HG03039 (cell line): ENCODE results near the gene RASGRP4.
"Not testable (repeated sequence)": the region's sequence is repeated elsewhere in the genome, so short reads cannot be mapped to it uniquely, and the experiment has no call there.

Experiments used
- ATAC-seq: cut with Tn5 transposase; IDR thresholded peaks from one replicate; pipeline ENCODE4 v1.9.1; 2021; ENCODE audit warnings: mild to moderate bottlenecking, moderate library complexity; ENCODE audit not compliant: unreplicated experiment

The RASGRP4 gene

GRCh38 chr19:38448225-38448624, 22.2 kb upstream of the RASGRP4 start:
- ATAC-seq, result no peak

- no peak for ATAC-seq
Observed at GRCh38 chr19:38445362-38445761, 19.3 kb upstream of the RASGRP4 start.

GRCh38 chr19:38444026-38444425, 18.0 kb upstream of the RASGRP4 start:
- ATAC-seq, result no peak

GRCh38 chr19:38443458-38443999, 17.5 kb upstream of the RASGRP4 start:
- no peak for ATAC-seq

GRCh38 chr19:38442736-38443135, 16.7 kb upstream of the RASGRP4 start:
- no peak for ATAC-seq

GRCh38 chr19:38441657-38442348, 15.8 kb upstream of the RASGRP4 start:
- ATAC-seq, result no peak

GRCh38 chr19:38440592-38440991, 14.6 kb upstream of the RASGRP4 start:
- no peak for ATAC-seq

- no peak for ATAC-seq
Observed at GRCh38 chr19:38437917-38438316, 11.9 kb upstream of the RASGRP4 start.

- no peak for ATAC-seq
Observed at GRCh38 chr19:38437295-38437694, 11.3 kb upstream of the RASGRP4 start.

GRCh38 chr19:38434549-38435051, 8.6 kb upstream of the RASGRP4 start:
- ATAC-seq, result no peak

GRCh38 chr19:38433268-38433733, 7.3 kb upstream of the RASGRP4 start, which contains the start of gene RYR1:
Gene RYR1 (plus strand): TSS chr19:38433691. CDS start chr19:38433830, 139 bp downstream.
- ATAC-seq, result no peak

GRCh38 chr19:38430931-38431330, 4.9 kb upstream of the RASGRP4 start:
- ATAC-seq, result no peak

GRCh38 chr19:38429811-38430156, 3.8 kb upstream of the RASGRP4 start:
- ATAC-seq, result no peak

- ATAC-seq, result no peak
Observed at GRCh38 chr19:38429055-38429810, 3.2 kb upstream of the RASGRP4 start.

GRCh38 chr19:38427035-38427677, 1.1 kb upstream of the RASGRP4 start:
- ATAC-seq, result not testable (repeated sequence)

- ATAC-seq, result no peak
Observed at GRCh38 chr19:38425222-38425809, 703 bp downstream of the RASGRP4 start.

GRCh38 chr19:38424272-38424671, 1.7 kb downstream of the RASGRP4 start:
- ATAC-seq, result no peak

- no peak for ATAC-seq
Observed at GRCh38 chr19:38422438-38422837, 3.6 kb downstream of the RASGRP4 start.

- ATAC-seq, result no peak
Observed at GRCh38 chr19:38421856-38422255, 4.2 kb downstream of the RASGRP4 start.

- no peak for ATAC-seq
Observed at GRCh38 chr19:38420935-38421334, 5.1 kb downstream of the RASGRP4 start.
